GM12878 (cell line): ENCODE measurements around the gene CENPE. TPM values are rescaled to one million over a fixed set of nuclear protein-coding genes. Genes with fewer than 3 reads are reported as not detected.
A peak's percentile ranks its signal among the peaks of the same experiment; 100 is the strongest.

Source experiments
- ATAC-seq: fragments of 200-7000 bp; cut with Tn5 transposase; 3 replicates; pipeline ENCODE4 v1.9.1; 2020; ENCODE audit warnings: mild to moderate bottlenecking, moderate library complexity
- BruUV-seq: library from RNA; stranded (reverse); fragments of 400-500 nt; replicated peaks from 2 replicates; lab custom pipeline; 2021; lab: Mats Ljungman, UMichigan
- CTCF ChIA-PET: fragments of 300-600 bp; sonication (Branson Sonifier 250); formaldehyde crosslinking; extraction: SDS; loops from one replicate; lab custom pipeline; 2021; ENCODE audit warnings: inconsistent platforms; lab: Yijun Ruan, JAX
- POLR2A ChIA-PET: fragments of 350-600 bp; formaldehyde crosslinking; extraction: SDS; loops from one replicate; lab custom pipeline; 2021; ENCODE audit warnings: inconsistent platforms; lab: Charles Lee
- RAD21 ChIA-PET: fragments of 300-600 bp; sonication (Branson Sonifier 250); formaldehyde crosslinking; loops from one replicate; lab custom pipeline; 2023; ENCODE audit warnings: antibody characterized with exemption; ENCODE audit not compliant: unreplicated experiment; lab: Charles Lee
- SMC1A ChIA-PET: fragments of 300-600 bp; sonication (Branson Sonifier 250); formaldehyde crosslinking; loops from one replicate; lab custom pipeline; 2023; ENCODE audit not compliant: unreplicated experiment, uncharacterized antibody; lab: Charles Lee
- DNase-seq: peaks from one replicate; pipeline ENCODE4 v3.0.0-alpha.2; 2011; ENCODE audit warnings: low read depth, low spot score
- FAIRE-seq: peaks from 3 replicates; lab custom pipeline; 2011; peaks lifted over from hg19 to GRCh38; lab: Jason Lieb, UNC
- H2AFZ ChIP-seq: 2 replicates; pipeline ENCODE4 v1.6.0; 2011; ENCODE audit warnings: low read depth, low read length, control low read depth; ENCODE audit not compliant: control insufficient read depth
- H3K27ac ChIP-seq: 2 replicates; pipeline ENCODE4 v1.5.1; 2011; ENCODE audit warnings: control low read depth; ENCODE audit not compliant: control insufficient read depth, insufficient read depth
- H3K27me3 ChIP-seq, 2 experiments: replicated peaks in 1 of 2; 2 replicates each; pipeline versions ENCODE4 v1.6.0 to v1.6.1; 2011; ENCODE audit warnings: low read length in 1 of 2; ENCODE audit not compliant: control insufficient read depth in 2 of 2, insufficient read depth in 2 of 2
- H3K36me3 ChIP-seq, 2 experiments: 2 replicates each; pipeline ENCODE4 v1.5.1; 2011; ENCODE audit warnings: low read length in 1 of 2; ENCODE audit not compliant: control insufficient read depth in 2 of 2, insufficient read depth in 2 of 2
- H3K4me1 ChIP-seq: 2 replicates; pipeline ENCODE4 v1.6.1; 2011; ENCODE audit warnings: mild to moderate bottlenecking, low read length, moderate library complexity, mixed read lengths; ENCODE audit not compliant: control insufficient read depth, insufficient read depth
- H3K4me2 ChIP-seq: 2 replicates; pipeline ENCODE4 v1.6.0; 2011; ENCODE audit warnings: control low read depth; ENCODE audit not compliant: control insufficient read depth, insufficient read depth
- H3K4me3 ChIP-seq: fragments of 200-600 bp; sonication (generic); 2 replicates; pipeline ENCODE4 v1.5.1; 2016
- H3K79me2 ChIP-seq: 2 replicates; pipeline ENCODE4 v1.6.0; 2011; ENCODE audit warnings: low read length; ENCODE audit not compliant: control insufficient read depth, insufficient read depth
- H3K9ac ChIP-seq: 2 replicates; pipeline ENCODE4 v1.8.0; 2011; ENCODE audit warnings: low read length, control low read depth, mixed read lengths; ENCODE audit not compliant: control insufficient read depth, insufficient read depth
- H3K9me3 ChIP-seq: replicated peaks from 3 replicates; pipeline ENCODE4 v1.5.1; 2011; ENCODE audit warnings: mild to moderate bottlenecking, low read length; ENCODE audit not compliant: control insufficient read depth, insufficient read depth
- H4K20me1 ChIP-seq: 2 replicates; pipeline ENCODE4 v1.6.0; 2011; ENCODE audit not compliant: control insufficient read depth, insufficient read depth
- ATF7 ChIP-seq: fragments of 450-650 bp; IDR thresholded peaks from 2 replicates; pipeline ENCODE4 v1.6.1; 2016; ENCODE audit warnings: low read depth, mild to moderate bottlenecking
- CBX5 ChIP-seq: sonication (generic); IDR thresholded peaks from 2 replicates; pipeline ENCODE4 v1.6.1; 2016; ENCODE audit warnings: low read depth, moderate library complexity, mild to moderate bottlenecking, inconsistent platforms
- NR2F1 ChIP-seq: fragments of 450-650 bp; conservative IDR thresholded peaks from 2 replicates; pipeline ENCODE4 v1.6.1; 2017; ENCODE audit warnings: mild to moderate bottlenecking
- POU2F2 ChIP-seq: IDR thresholded peaks from 3 replicates; pipeline ENCODE4 v1.6.1; 2011; ENCODE audit warnings: low read depth, mild to moderate bottlenecking, low read length, borderline replicate concordance
- TARDBP ChIP-seq: IDR thresholded peaks from 2 replicates; pipeline ENCODE4 v1.6.1; 2016; ENCODE audit warnings: borderline replicate concordance
- USF1 ChIP-seq: IDR thresholded peaks from 2 replicates; pipeline ENCODE4 v1.6.1; 2011; ENCODE audit warnings: borderline replicate concordance, low read depth, mild to moderate bottlenecking, moderate library complexity, mixed read lengths, low read length; ENCODE audit not compliant: insufficient read depth; ENCODE audit errors: extremely low read length
- WGBS: methylation state at CpG from one replicate; pipeline ENCODE4 v1.1.6; 2016; ENCODE audit warnings: low lambda C conversion rate; ENCODE audit not compliant: insufficient replicate concordance, insufficient coverage; ENCODE audit errors: missing lambda C conversion rate; 5-methylcytosine and 5-hydroxymethylcytosine counted together
- in situ Hi-C: fragments of 300-500 bp; cut with MboI; formaldehyde crosslinking; loops from 9 replicates; pipeline ENCODE4 v1.14.3; 2018; ENCODE audit warnings: mixed read lengths
- intact Hi-C: fragments of 100-400 bp; cut with micrococcal nuclease; formaldehyde crosslinking; loops from one replicate; pipeline ENCODE4 v1.14.2; 2022; ENCODE audit not compliant: unreplicated experiment
- polyA plus RNA-seq, 11 experiments: library from polyadenylated mRNA; depleted of rRNA in 4 of 11; unstranded in 6 of 11; stranded (reverse) in 5 of 11; fragments of >200 nt; fragmentation: Nextera tagmentation in 4 of 11; fragmentation: Illumina TruSeq in 1 of 11; extraction: Ambion mirVana in 4 of 11; extraction: Trizol in 1 of 11; gene quantifications; 1 replicate in 1 of 11; 2 replicates in 10 of 11; pipeline versions ENCODE4 v1.2.1 to v1.2.3, GENCODE V29; 2011 to 2016; ENCODE audit warnings: inconsistent platforms in 2 of 11, missing spikeins in 2 of 11, low read depth in 1 of 11
- total RNA-seq, 4 experiments: library from RNA; depleted of rRNA in 3 of 4; stranded (reverse); fragments of >200 nt in 3 of 4; fragmentation: Illumina TruSeq in 1 of 4; extraction: Trizol in 1 of 4; gene quantifications; 2 replicates each; pipeline versions ENCODE4 v1.2.1 to v1.2.3, GENCODE V29; 2013 to 2021

The CENPE gene
- total and polyA plus RNA-seq, 10 of the 15 experiments (the other 5 are each of a cell fraction or from before 2014, with no cell fraction given): 10.2 to 53.6 (median 25.2) TPM

- Histone ChIP-seq H3K27me3 (no peaks in the 10 kb centered on the region), H4K20me1 (no peaks in the 10 kb centered on the region), H3K79me2 (no peaks in the 10 kb centered on the region), H3K9me3 (peaks cover 8% of the 10 kb centered on the region; the same call in 2 of the 3 replicates), H3K27ac (no peak overlapping the region), H3K36me3 (peaks cover 11 to 14% of the 10 kb centered on the region in 2 experiments), H3K9ac (no peak overlapping the region), H3K4me1 (no peaks in the 10 kb centered on the region), H3K4me3 (no peak overlapping the region), H2AFZ (no peak overlapping the region), H3K4me2 (no peak overlapping the region)
- ChIA-PET RAD21 (no interaction called here), POLR2A (interaction anchor here (0.7 kb wide), 1 partner anchor 497 kb away, joined by 4 read pairs; no protein-coding TSS in a partner anchor), CTCF (interaction anchor here (1.2 to 1.7 kb wide), 2 partner anchors 10 to 11 kb away, joined by 3 to 4 read pairs; no protein-coding TSS in a partner anchor), SMC1A (interaction anchor here (0.6 kb wide), 1 partner anchor 230 kb away, joined by 3 read pairs; no protein-coding TSS in a partner anchor)
- DNase-seq: no peak
- intact Hi-C loops (no loop called here), in situ Hi-C loops (no loop called here)
- no peak for TF ChIP-seq TARDBP
- TF ChIP-seq CBX5: peak; percentile 70; the same call in 1 of the 2 replicates
- TF ChIP-seq ATF7: 0 out of 2 replicates have a peak, but pooled peaks have one; percentile 15
- BruUV-seq: no TSS peak
- ATAC-seq: no peak
- FAIRE-seq: no peak
- 96% methylated on average over 1 of the region's 1 CpG for WGBS
These were observed 29.1 kb downstream of the CENPE start for GRCh38 chr4:103168993-103169392.

- 94% methylated on average over 2 of the region's 2 CpGs for WGBS
- Histone ChIP-seq H4K20me1 (no peaks in the 10 kb centered on the region), H3K79me2 (no peaks in the 10 kb centered on the region), H3K4me2 (no peak overlapping the region)
- peak; percentile 64 for FAIRE-seq
- CTCF ChIA-PET: interaction anchor here (1.3 to 1.7 kb wide), 2 partner anchors 13 to 22 kb away, joined by 3 to 6 read pairs; no protein-coding TSS in a partner anchor
- TF ChIP-seq USF1 (no peak), ATF7 (peak; percentile 27; the same call in 1 of the 2 replicates), POU2F2 (no peak), NR2F1 (no peak)
- TF ChIP-seq, all 136 proteins: peak for 1
- Histone ChIP-seq H3K27ac (no peak overlapping the region), H2AFZ (no peak overlapping the region), H3K4me3 (no peak overlapping the region), H3K9ac (no peak overlapping the region), H3K36me3 (peaks cover 1 to 12% of the 10 kb centered on the region in 2 experiments; a peak in 1 of 4 replicates), H3K9me3 (no peaks in the 10 kb centered on the region), H3K4me1 (no peaks in the 10 kb centered on the region), H3K27me3 (no peaks in the 10 kb centered on the region)
- POLR2A ChIA-PET: no interaction called here
- ATAC-seq (no peak), DNase-seq (no peak)
- SMC1A ChIA-PET: interaction anchor here (0.6 to 1.5 kb wide), 2 partner anchors 21 to 1808 kb away, joined by 3 to 7 read pairs; no protein-coding TSS in a partner anchor
- BruUV-seq: no TSS peak
- intact Hi-C loops: no loop called here
- in situ Hi-C loops: no loop called here
- RAD21 ChIA-PET: no interaction called here
These were observed 36.0 kb downstream of the CENPE start for GRCh38 chr4:103162176-103162575.
